HG03097 (cell line): ENCODE measurements around the gene SAT2.
A peak's percentile ranks its signal among the peaks of the same experiment; 100 is the strongest.

ENCODE experiments used
- ATAC-seq: cut with Tn5 transposase; IDR thresholded peaks from one replicate; pipeline ENCODE4 v1.9.1; 2021; ENCODE audit not compliant: unreplicated experiment, low FRiP score

SAT2 gene

DNA sequence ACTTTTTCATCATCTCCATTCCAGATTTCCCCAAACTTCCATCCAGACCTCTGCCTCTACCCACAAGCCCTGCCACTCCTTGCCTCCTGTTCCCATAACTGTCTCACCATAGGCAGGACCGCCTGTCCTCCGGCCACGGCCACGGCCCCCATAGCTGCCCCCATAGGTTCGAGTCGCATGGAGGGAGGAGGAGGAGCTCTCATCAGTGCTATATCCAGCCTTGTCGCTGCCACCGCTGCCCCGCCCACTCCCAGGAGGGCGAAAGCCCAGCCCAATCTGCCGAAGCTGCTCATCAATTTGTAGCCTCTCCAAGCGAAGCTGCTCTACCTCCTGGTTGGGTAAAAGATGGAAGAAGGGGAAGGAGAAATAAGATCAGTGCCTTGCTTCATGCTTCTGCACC is 34.3 kb downstream of the SAT2 start:
- ATAC-seq, result no peak

DNA sequence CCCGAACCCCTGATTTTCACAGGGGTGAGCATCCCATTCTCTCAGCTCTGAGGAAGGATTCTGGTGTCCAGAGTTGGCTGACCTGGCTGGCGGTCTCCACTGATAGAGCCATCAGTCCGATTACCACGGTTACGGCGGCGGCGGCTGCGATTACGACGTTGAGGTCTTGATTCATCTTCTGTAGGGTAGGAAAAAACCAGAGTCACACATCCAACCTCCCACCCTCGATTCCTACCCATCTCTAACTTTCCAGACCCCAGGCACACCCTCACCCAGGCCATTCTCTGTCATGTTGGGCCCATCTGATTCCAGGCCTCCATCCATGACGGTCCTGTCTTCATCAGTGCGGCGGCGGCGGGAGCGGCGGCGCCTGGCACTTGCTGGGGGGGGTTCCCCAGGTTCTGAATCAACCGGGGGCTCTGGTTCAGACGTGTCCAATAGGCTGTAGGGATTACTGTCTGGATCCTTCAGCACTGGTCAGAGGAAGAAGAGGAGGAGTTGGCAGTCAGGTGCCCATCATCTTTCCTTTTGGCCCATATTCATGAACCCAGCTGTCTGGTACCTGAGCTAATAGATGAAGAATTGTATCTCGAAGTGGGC is 35.1 kb downstream of the SAT2 start:
- no peak for ATAC-seq

- ATAC-seq, result no peak
Observed at GRCh38 chr17:7591596-7591995, 36.0 kb downstream of the SAT2 start.

GRCh38 chr17:7590743-7591142 is 36.9 kb downstream of the SAT2 start:
- no peak for ATAC-seq

DNA sequence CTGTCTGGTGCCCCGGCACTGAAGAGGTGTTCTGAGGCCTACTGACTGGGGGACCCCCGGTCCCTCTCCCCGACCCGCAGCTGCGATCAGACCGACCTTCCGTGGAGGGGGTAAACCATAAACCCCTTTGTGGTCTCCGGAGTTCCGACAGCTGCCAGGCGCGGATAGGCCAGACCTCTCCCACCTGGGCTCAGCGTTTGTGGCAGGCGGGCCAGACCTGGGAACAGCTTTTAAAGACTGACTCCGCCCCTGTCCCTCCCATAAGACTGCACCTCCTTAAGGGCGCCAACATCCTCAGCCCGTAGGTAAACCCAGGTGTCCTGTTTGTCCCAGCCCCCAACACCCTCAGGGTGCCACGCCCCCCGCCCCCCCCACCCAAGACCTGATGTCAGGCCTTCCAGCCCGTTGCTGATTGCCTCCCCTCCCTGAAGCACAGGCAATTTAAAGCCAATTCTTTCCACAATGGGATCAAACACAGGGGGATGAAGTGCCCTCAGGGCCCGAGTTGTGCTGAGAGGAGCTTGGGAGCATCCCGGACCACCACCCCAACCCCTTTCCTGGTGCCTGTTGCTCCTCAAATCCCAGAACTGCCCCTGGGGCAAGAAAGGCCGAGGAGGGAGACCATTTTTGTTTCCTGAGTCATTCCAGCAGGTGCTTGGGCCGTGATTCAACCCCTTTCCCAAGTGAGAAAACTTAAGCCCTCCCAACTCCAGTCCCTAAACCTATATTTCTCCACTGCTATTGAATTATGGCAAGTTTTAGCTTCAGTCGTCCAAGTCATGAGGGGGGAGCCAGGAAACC is 37.5 kb downstream of the SAT2 start, which contains the start of gene SOX15:
Gene SOX15 (minus strand): TSS at position 204 of the 801 bp plus-strand sequence. CDS start 418 bp downstream, outside the sequence.
- ATAC-seq, result no peak

GRCh38 chr17:7589204-7589868 is 38.3 kb downstream of the SAT2 start:
- ATAC-seq, result no peak

GRCh38 chr17:7588553-7589203 is 38.9 kb downstream of the SAT2 start:
- no peak for ATAC-seq

DNA sequence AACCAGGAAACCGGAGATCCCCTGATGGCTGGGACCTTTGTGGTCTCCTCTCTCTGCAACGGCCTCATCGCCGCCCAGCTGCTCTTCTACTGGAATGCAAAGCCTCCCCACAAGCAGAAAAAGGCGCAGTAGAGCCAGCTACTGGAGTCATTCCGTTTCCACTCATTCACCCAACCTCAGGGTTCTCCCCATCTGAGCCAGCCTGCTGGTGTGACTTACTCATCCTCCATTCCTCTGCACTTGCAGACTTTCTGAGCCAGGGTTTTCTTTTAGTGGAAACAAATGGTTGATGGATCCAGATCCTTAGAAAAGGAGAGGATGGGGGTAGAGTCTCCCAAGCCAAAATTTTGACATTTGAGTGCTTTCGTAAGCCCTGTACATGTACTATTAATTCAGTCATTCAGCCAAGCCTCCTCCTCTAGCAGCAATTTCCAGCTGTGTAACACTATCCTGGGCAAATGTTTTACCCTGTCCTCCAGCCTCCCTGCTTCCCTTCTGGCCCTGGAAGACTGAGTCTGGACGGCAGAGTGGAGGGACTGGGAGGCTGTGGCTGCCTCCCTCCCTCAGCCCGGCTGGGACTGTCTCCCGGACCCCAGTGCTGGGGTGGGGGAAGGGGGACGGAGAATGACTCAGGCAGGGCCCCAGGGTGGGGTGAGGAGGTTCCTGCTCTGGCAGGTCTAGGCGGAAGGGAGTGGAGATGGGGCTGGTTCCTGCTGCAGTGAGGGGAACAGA is 40.0 kb downstream of the SAT2 start:
- ATAC-seq, result no peak

DNA sequence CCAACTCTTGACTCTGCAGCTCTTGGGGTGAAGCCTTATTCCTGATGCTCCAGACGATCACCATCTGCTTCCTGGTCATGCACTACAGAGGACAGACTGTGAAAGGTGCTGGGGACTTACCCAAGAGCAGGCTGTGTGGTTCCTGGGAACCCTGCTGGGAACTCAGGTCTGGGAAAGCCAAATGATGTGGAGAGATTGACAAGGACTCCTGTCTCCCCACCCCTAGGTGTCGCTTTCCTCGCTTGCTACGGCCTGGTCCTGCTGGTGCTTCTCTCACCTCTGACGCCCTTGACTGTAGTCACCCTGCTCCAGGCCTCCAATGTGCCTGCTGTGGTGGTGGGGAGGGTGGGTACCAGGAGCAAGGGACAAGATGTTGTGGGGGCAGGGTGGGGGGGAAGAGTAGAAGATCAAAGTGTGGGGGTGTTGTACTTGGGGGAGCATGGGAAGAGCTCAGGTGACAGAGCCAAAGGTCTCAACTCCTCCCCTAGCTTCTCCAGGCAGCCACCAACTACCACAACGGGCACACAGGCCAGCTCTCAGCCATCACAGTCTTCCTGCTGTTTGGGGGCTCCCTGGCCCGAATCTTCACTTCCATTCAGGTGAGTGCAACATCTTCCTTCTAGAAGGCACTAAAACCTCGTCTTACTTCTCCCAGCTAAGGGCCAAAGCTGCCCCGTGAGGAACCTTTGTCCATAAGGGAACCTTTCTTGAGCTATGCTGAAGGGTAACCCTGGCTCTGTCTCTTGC is 40.8 kb downstream of the SAT2 start:
- ATAC-seq, result no peak

DNA sequence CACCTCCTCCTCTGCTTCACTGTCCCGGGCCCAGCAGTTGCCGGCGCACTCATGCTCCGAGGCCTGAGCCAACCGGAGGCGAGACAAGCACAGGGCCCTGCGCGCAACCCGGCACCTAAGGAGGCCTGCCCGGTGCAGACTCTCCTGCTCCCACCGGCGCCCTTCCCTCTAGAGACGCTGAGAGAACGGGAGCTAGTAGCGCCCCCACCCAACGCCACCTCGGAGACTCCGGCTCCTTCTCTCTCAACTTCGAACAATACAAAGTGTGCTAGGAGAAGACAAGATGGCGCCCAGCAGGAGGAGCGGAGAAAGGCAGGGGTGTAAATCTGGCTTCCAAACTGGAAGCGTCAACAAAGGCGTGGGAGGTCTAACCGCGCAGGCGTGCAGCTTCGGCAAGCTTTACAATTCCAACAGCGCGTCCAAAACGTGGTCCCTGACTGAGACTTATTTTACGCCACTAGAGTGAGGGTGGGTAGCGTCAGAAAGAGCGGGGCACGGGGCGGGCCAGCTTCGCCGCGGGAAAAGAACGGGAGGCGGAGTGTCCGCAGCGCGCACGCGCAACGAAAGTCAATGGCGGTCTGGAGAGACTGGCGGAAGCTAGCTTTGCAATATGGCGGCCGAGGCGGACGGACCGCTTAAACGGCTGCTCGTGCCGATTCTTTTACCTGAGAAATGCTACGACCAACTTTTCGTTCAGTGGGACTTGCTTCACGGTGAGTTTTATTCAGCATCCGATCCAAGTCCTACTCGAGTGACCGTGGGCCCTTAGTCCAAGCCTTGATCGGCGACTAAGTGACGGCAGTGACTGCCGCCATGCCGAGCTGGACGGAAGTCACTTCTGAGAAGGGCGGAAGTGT is 44.1 kb downstream of the SAT2 start, which contains the start of gene MPDU1:
Gene MPDU1 (plus strand): TSS at position 600 of the 857 bp plus-strand sequence. CDS start 11 bp downstream, at position 611.
- peak; percentile 61 for ATAC-seq

DNA sequence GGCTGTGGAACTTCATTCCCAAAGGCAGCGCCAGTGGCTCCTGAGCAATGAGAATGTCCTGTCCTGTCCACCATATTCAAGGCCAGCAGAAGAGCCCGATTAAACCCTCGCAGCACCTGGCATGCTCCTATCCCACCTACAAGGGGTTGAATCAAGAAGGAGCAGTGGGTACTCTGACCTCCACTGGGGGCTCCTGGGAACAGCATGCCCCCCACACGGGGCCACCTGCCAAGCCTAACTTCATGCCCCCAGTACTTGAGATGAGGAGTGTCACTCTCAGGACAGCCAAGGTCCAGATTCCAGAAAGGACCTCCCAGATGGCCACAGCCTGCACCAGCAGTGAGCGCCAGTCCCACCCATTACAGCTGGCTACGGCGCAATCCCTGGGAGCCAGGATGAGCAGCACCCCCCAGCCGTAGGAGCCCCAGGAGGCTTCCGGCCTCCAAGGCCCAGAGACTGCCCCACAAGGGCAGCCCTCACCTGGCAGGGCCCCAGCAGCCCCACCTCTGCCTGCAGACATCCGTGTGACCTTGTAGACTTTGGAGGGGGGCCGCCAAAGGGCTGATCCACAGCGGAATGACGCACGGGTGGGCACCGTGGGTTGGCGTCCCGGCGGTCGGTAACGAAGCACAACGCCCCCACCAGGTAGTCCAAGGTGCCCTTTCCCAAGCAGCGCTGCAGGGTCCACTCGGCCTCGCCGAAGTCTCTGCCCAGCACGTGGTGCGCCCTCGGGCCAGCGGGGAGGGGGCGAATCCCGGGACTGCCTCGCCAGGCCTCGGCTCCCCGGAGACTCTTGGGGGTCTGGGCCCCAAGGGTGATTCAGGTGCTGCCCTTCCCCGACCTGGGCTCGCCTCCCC is 45.0 kb downstream of the SAT2 start:
- ATAC-seq, result no peak

DNA sequence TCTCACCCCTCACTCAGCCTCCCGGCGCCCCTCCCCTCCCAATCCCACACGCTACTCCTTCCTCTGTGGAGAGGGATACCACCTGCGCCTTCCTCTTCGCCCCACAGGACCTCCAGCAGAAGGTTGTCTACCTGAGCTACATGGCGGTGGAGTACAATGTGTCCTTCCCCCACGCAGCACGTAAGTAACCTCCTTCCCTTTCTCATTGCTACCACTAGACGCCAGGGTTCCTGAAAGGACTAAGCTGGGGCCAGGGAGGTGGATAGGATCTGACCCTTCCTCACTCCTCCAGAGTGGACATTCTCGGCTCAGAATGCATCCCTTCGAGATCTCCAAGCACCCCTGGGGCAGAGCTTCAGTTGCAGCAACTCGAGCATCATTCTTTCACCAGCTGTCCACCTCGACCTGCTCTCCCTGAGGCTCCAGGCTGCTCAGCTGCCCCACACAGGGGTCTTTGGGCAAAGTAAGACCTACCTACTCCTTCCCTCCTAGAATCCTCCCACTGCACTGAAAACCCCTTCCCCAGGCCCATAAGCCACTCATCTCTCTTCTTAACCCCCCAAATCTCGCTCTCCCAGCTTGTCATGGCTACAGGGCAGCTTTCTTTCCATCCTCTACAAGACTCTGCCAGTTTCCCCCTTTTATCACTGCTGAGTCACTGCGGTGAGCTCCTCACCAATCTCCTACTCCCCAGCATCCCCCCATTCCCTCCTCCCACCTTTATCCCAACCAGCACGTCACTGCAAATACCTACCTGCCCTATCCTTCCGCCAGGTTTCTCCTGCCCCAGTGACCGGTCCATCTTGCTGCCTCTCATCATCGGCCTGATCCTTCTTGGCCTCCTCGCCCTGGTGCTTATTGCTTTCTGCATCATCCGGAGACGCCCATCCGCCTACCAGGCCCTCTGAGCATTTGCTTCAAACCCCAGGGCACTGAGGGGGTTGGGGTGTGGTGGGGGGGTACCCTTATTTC is 46.7 kb downstream of the SAT2 start:
- ATAC-seq, result no peak

GRCh38 chr17:7579834-7580603 is 47.6 kb downstream of the SAT2 start:
- no peak for ATAC-seq

- ATAC-seq, result peak; percentile 43
Observed at GRCh38 chr17:7579001-7579833, 48.4 kb downstream of the SAT2 start, which contains the start of gene CD68. TSS of gene CD68 (plus strand) at chr17:7579638. CDS start at chr17:7579678, 40 bp downstream.
